Esophagus squamous epithelium (tissue), 5 donors: ENCODE results near the gene P2RY12. TPM values are rescaled to one million over a fixed set of nuclear protein-coding genes. Genes with fewer than 3 reads are reported as not detected.
A peak's percentile ranks its signal among the peaks of the same experiment; 100 is the strongest.

Experiments
- DNase-seq: peaks from one replicate; lab custom pipeline; 2025; lab: John Stamatoyannopoulos, UW
- H3K27ac ChIP-seq, 4 donors: fragments of 200-600 bp; sonication (generic); one replicate each; pipeline ENCODE4 v1.5.1; 2016 to 2019; ENCODE audit warnings: mild to moderate bottlenecking in 1 of 4
- H3K27me3 ChIP-seq, 4 donors: fragments of 200-600 bp; sonication (generic); 1 replicate in 3 of 4; 2 replicates in 1 of 4; pipeline versions ENCODE4 v1.5.1 to v1.6.0; 2017 to 2021; ENCODE audit warnings: antibody characterized with exemption in 1 of 4
- H3K36me3 ChIP-seq, 3 donors: fragments of 200-600 bp; sonication (generic); one replicate each; pipeline ENCODE4 v1.5.1; 2016 to 2019
- H3K4me1 ChIP-seq, 3 donors: fragments of 200-600 bp; sonication (generic); one replicate each; pipeline ENCODE4 v1.5.1; 2017 to 2019
- H3K4me3 ChIP-seq, 4 donors: fragments of 200-600 bp; sonication (generic); 1 replicate in 3 of 4; 2 replicates in 1 of 4; pipeline ENCODE4 v1.5.1; 2016 to 2019; ENCODE audit warnings: mild to moderate bottlenecking in 2 of 4, moderate library complexity in 1 of 4
- H3K9me3 ChIP-seq, 3 donors: fragments of 200-600 bp; sonication (generic); one replicate each; pipeline ENCODE4 v1.5.1; 2016 to 2019
- CTCF ChIP-seq, 6 experiments: fragments of 450-650 bp in 4 of 6; fragments of 200-600 bp in 2 of 6; sonication (generic) in 2 of 6; IDR thresholded peaks; one replicate each; pipeline ENCODE4 v1.5.1; 2016 to 2019; ENCODE audit warnings: antibody characterized with exemption in 6 of 6, mild to moderate bottlenecking in 4 of 6, moderate library complexity in 4 of 6
- POLR2A ChIP-seq, 4 donors: fragments of 450-650 bp; IDR thresholded peaks; one replicate each; pipeline ENCODE4 v1.6.1; 2017; ENCODE audit warnings: antibody characterized with exemption in 4 of 4, mild to moderate bottlenecking in 4 of 4, moderate library complexity in 3 of 4
- WGBS, 2 donors: methylation state at CpG; one replicate each; pipeline ENCODE4 v1.1.5; 2018; 5-methylcytosine and 5-hydroxymethylcytosine counted together
- intact Hi-C: fragments of 100-400 bp; cut with DNase I; formaldehyde crosslinking; loops from one replicate; pipeline ENCODE4 v1.15.0; 2022
- total RNA-seq, 4 donors: library from RNA; depleted of rRNA; stranded (reverse); fragments of >200 nt; gene quantifications; one replicate each; pipeline ENCODE4 v1.1.0, GENCODE V29; 2016
- donor health status: DM: yes; HTN: yes; CAD: no.

Gene P2RY12
- total RNA-seq, 4 donors from 2014 or later: 1.9 to 3.1 TPM; not detected in 2

- Histone ChIP-seq H3K4me3 (no peak overlapping the region), H3K27ac (peak overlapping the region; percentile 53 to 92 (median 87)), H3K4me1 (peaks cover 20 to 56% (median 24%) of the 10 kb centered on the region in 3 donors), H3K27me3 (no peaks in the 10 kb centered on the region), H3K36me3 (no peaks in the 10 kb centered on the region), H3K9me3 (no peaks in the 10 kb centered on the region)
- WGBS, 2 donors: 41 to 51% methylated on average over 4 of the region's 4 CpGs
- no peak for DNase-seq
- intact Hi-C loops: no loop called here
- TF ChIP-seq POLR2A (IDR thresholded peaks at IDR 0.05) (no peak), CTCF (IDR thresholded peaks at IDR 0.05) (no peak)
These were observed 64.9 kb downstream of the P2RY12 start for GRCh38 chr3:151319628-151320027.

- DNase-seq: no peak
- Histone ChIP-seq H3K36me3 (no peaks in the 10 kb centered on the region), H3K27me3 (no peaks in the 10 kb centered on the region), H3K27ac (peak overlapping the region; percentile 53 to 92 (median 87)), H3K4me3 (peak overlapping the region in 1 of 4 donors; percentile 4), H3K9me3 (no peaks in the 10 kb centered on the region), H3K4me1 (peaks cover 20 to 60% (median 24%) of the 10 kb centered on the region in 3 donors)
- WGBS, 2 donors: 36 to 49% methylated on average over 7 of the region's 7 CpGs
- intact Hi-C loops: no loop called here
- no peak for TF ChIP-seq POLR2A (IDR thresholded peaks at IDR 0.05)
- no peak for TF ChIP-seq CTCF (IDR thresholded peaks at IDR 0.05)
These were observed 65.6 kb downstream of the P2RY12 start for GRCh38 chr3:151318991-151319390.

GRCh38 chr3:151318313-151318712 is 66.2 kb downstream of the P2RY12 start:
- Histone ChIP-seq H3K9me3 (no peaks in the 10 kb centered on the region), H3K4me1 (peaks cover 24 to 67% (median 24%) of the 10 kb centered on the region in 3 donors), H3K27me3 (no peaks in the 10 kb centered on the region), H3K4me3 (no peak overlapping the region), H3K27ac (peak overlapping the region in 3 of 4 donors; percentile 82 to 92 (median 92)), H3K36me3 (no peaks in the 10 kb centered on the region)
- intact Hi-C loops: no loop called here
- TF ChIP-seq CTCF (IDR thresholded peaks at IDR 0.05) (no peak), POLR2A (IDR thresholded peaks at IDR 0.05) (no peak)
- DNase-seq: no peak

- TF ChIP-seq CTCF (IDR thresholded peaks at IDR 0.05) (no peak), POLR2A (IDR thresholded peaks at IDR 0.05) (peak in 1 of 4 donors; percentile 45)
- H3K4me3 ChIP-seq: peak within 1 kb of the TSS; percentile 37 to 56 (median 52)
- peaks cover 24 to 79% (median 28%) of the 10 kb centered on the region in 3 donors for H3K4me1 ChIP-seq
- H3K27me3 ChIP-seq: no peaks in the 10 kb centered on the region
- no peaks in the 10 kb centered on the region for H3K9me3 ChIP-seq
- WGBS, 2 donors: 31 to 34% methylated on average over 7 of the region's 7 CpGs
- intact Hi-C loops: no loop called here
- no peak for DNase-seq
- peak within 1 kb of the TSS; percentile 59 to 92 (median 87) for H3K27ac ChIP-seq
- H3K36me3 ChIP-seq: no peaks in the 10 kb centered on the region
These were observed 68.1 kb downstream of the P2RY12 start, which contains the start of gene GPR87 for GRCh38 chr3:151316267-151316991. TSS of gene GPR87 (minus strand) at chr3:151316820. CDS start at chr3:151300100, 16,720 bp downstream.

GRCh38 chr3:151315846-151316245 is 68.7 kb downstream of the P2RY12 start:
- intact Hi-C loops: no loop called here
- H3K36me3 ChIP-seq: no peaks in the 10 kb centered on the region
- TF ChIP-seq CTCF (IDR thresholded peaks at IDR 0.05): no peak
- no peak for TF ChIP-seq POLR2A (IDR thresholded peaks at IDR 0.05)
- H3K27ac ChIP-seq: peak overlapping the region; percentile 59 to 92 (median 87)
- no peaks in the 10 kb centered on the region for H3K9me3 ChIP-seq
- H3K27me3 ChIP-seq: no peaks in the 10 kb centered on the region
- DNase-seq: no peak
- 37 to 54% methylated on average over 2 of the region's 2 CpGs for WGBS, 2 donors
- peaks cover 19 to 75% (median 23%) of the 10 kb centered on the region in 3 donors for H3K4me1 ChIP-seq
- H3K4me3 ChIP-seq: peak overlapping the region; percentile 37 to 56 (median 52)
